Limb (tissue), 2 donors: ENCODE measurements around the gene EID2B.
A peak's percentile ranks its signal among the peaks of the same experiment; 100 is the strongest.

Experiments
- DNase-seq, 2 donors: peaks; one replicate each; pipeline ENCODE4 v3.0.0-alpha.2; 2016; ENCODE audit errors: extremely low spot score in 2 of 2

The EID2B gene

GRCh38 chr19:39532233-39533002 is at the start of gene EID2B:
Gene EID2B, minus strand, starts transcription at chr19:39532852. Its CDS starts 50 bp downstream, at chr19:39532802.
- peak; percentile 95 to 97 for DNase-seq

- DNase-seq = no peak
These were observed 49.8 kb upstream of the EID2B start for GRCh38 chr19:39582442-39582841.

GRCh38 chr19:39568604-39569003 is 36.0 kb upstream of the EID2B start:
- no peak for DNase-seq

GRCh38 chr19:39566064-39566463 is 33.4 kb upstream of the EID2B start:
- DNase-seq = no peak

- no peak for DNase-seq
These were observed 30.8 kb upstream of the EID2B start for GRCh38 chr19:39563408-39563807.

- DNase-seq = no peak
These were observed 26.0 kb upstream of the EID2B start for GRCh38 chr19:39558624-39559117.

- no peak for DNase-seq
These were observed 25.4 kb upstream of the EID2B start for GRCh38 chr19:39557811-39558623.

GRCh38 chr19:39555883-39556282 is 23.2 kb upstream of the EID2B start:
- DNase-seq = no peak

- no peak for DNase-seq
These were observed 22.2 kb upstream of the EID2B start for GRCh38 chr19:39554701-39555311.

GRCh38 chr19:39553082-39553652 is 20.5 kb upstream of the EID2B start:
- no peak for DNase-seq

GRCh38 chr19:39550197-39550596 is 17.5 kb upstream of the EID2B start:
- no peak for DNase-seq

- no peak for DNase-seq
These were observed 13.9 kb upstream of the EID2B start for GRCh38 chr19:39546599-39546998.

GRCh38 chr19:39544911-39545310 is 12.3 kb upstream of the EID2B start:
- DNase-seq = no peak

GRCh38 chr19:39544226-39544903 is 11.7 kb upstream of the EID2B start:
- no peak for DNase-seq

GRCh38 chr19:39543477-39543857 is 10.8 kb upstream of the EID2B start:
- no peak for DNase-seq

GRCh38 chr19:39542206-39542605 is 9.6 kb upstream of the EID2B start:
- DNase-seq = no peak

- no peak for DNase-seq
These were observed 7.7 kb upstream of the EID2B start for GRCh38 chr19:39540333-39540673.

GRCh38 chr19:39539518-39540332 is 7.1 kb upstream of the EID2B start, which contains the start of gene EID2:
Gene EID2, minus strand, starts transcription at chr19:39540161. Its CDS starts 82 bp downstream, at chr19:39540079.
- DNase-seq = peak; percentile 95 to 97

GRCh38 chr19:39539165-39539517 is 6.5 kb upstream of the EID2B start:
- DNase-seq = no peak

- DNase-seq = no peak
These were observed 1.1 kb upstream of the EID2B start for GRCh38 chr19:39533791-39534190.
